H9 (cell line): ENCODE measurements around the gene HYI. TPM values are rescaled to one million over a fixed set of nuclear protein-coding genes. Genes with fewer than 3 reads are reported as not detected.
A peak's percentile ranks its signal among the peaks of the same experiment; 100 is the strongest.

ENCODE experiments used
- DNase-seq: peaks from one replicate; pipeline ENCODE4 v3.0.0-alpha.2; 2017
- H2AFZ ChIP-seq: one replicate; pipeline ENCODE4 v1.6.1; 2013; ENCODE audit warnings: mild to moderate bottlenecking, low read length, control low read depth, moderate library complexity
- H2AK5ac ChIP-seq: 2 replicates; pipeline ENCODE4 v1.6.1; 2013; ENCODE audit warnings: low read length, control low read depth, mixed read lengths; ENCODE audit not compliant: insufficient read length
- H2BK120ac ChIP-seq: one replicate; pipeline ENCODE4 v1.6.1; 2013; ENCODE audit warnings: low read depth, mild to moderate bottlenecking, low read length, control low read depth, inconsistent platforms; ENCODE audit not compliant: poor library complexity, severe bottlenecking
- H2BK12ac ChIP-seq: 2 replicates; pipeline ENCODE4 v1.6.1; 2013; ENCODE audit warnings: low read length, control low read depth, mixed read lengths, low read depth; ENCODE audit not compliant: insufficient read length
- H2BK15ac ChIP-seq: 2 replicates; pipeline ENCODE4 v1.6.1; 2013; ENCODE audit warnings: low read depth, low read length, control low read depth
- H2BK20ac ChIP-seq: one replicate; pipeline ENCODE4 v1.6.1; 2013; ENCODE audit warnings: low read depth, mild to moderate bottlenecking, low read length, control low read depth, inconsistent platforms; ENCODE audit not compliant: poor library complexity, severe bottlenecking
- H2BK5ac ChIP-seq: 2 replicates; pipeline ENCODE4 v1.6.1; 2013; ENCODE audit warnings: low read length, control low read depth, mixed read lengths; ENCODE audit not compliant: insufficient read length
- H3K14ac ChIP-seq: 2 replicates; pipeline ENCODE4 v1.6.1; 2013; ENCODE audit warnings: low read length, control low read depth; ENCODE audit not compliant: insufficient read depth
- H3K18ac ChIP-seq: 2 replicates; pipeline ENCODE4 v1.6.1; 2013; ENCODE audit warnings: low read depth, mild to moderate bottlenecking, mixed read lengths, low read length, control low read depth; ENCODE audit not compliant: insufficient read length
- H3K23ac ChIP-seq: 2 replicates; pipeline ENCODE4 v1.6.1; 2013; ENCODE audit warnings: low read length, control low read depth, mixed read lengths, low read depth; ENCODE audit not compliant: insufficient read length
- H3K23me2 ChIP-seq: 2 replicates; pipeline ENCODE4 v1.6.1; 2013; ENCODE audit warnings: low read depth, mild to moderate bottlenecking, mixed read lengths, low read length, control low read depth; ENCODE audit not compliant: insufficient read length, poor library complexity, severe bottlenecking
- H3K27ac ChIP-seq: 2 replicates; pipeline ENCODE4 v1.5.1; 2013; ENCODE audit warnings: low read length, control low read depth, mixed read lengths, low read depth; ENCODE audit not compliant: insufficient read length
- H3K27me3 ChIP-seq: 2 replicates; pipeline ENCODE4 v1.6.1; 2013; ENCODE audit warnings: low read length, control low read depth, inconsistent platforms; ENCODE audit not compliant: insufficient read depth
- H3K4ac ChIP-seq: 2 replicates; pipeline ENCODE4 v1.6.1; 2013; ENCODE audit warnings: low read depth, mild to moderate bottlenecking, control low read depth, inconsistent platforms, low read length, moderate library complexity
- H3K4me1 ChIP-seq: 2 replicates; pipeline ENCODE4 v1.6.1; 2013; ENCODE audit warnings: low read length, control low read depth, inconsistent platforms; ENCODE audit not compliant: insufficient read depth
- H3K4me2 ChIP-seq: 2 replicates; pipeline ENCODE4 v1.6.1; 2013; ENCODE audit warnings: low read length, control low read depth, mixed read lengths; ENCODE audit not compliant: insufficient read length, insufficient read depth
- H3K56ac ChIP-seq: 2 replicates; pipeline ENCODE4 v1.6.1; 2013; ENCODE audit warnings: low read depth, mild to moderate bottlenecking, mixed read lengths, low read length, control low read depth; ENCODE audit not compliant: insufficient read length
- H3K79me1 ChIP-seq: 2 replicates; pipeline ENCODE4 v1.6.1; 2013; ENCODE audit warnings: low read depth, mild to moderate bottlenecking, moderate library complexity, low read length, control low read depth, inconsistent platforms; ENCODE audit not compliant: insufficient read depth, poor library complexity, severe bottlenecking
- H3K79me2 ChIP-seq: 2 replicates; pipeline ENCODE4 v1.6.1; 2013; ENCODE audit warnings: low read length, control low read depth, inconsistent platforms; ENCODE audit not compliant: insufficient read depth
- H3K9ac ChIP-seq: 2 replicates; pipeline ENCODE4 v1.6.1; 2013; ENCODE audit warnings: low read length, control low read depth, mixed read lengths; ENCODE audit not compliant: insufficient read length; ENCODE audit errors: extremely low read depth
- H3K9me3 ChIP-seq: one replicate; pipeline ENCODE4 v1.6.1; 2013; ENCODE audit warnings: low read depth, low read length, inconsistent platforms; ENCODE audit not compliant: control insufficient read depth
- H3T11ph ChIP-seq: one replicate; pipeline ENCODE4 v1.6.1; 2013; ENCODE audit warnings: mild to moderate bottlenecking, low read length, control low read depth, inconsistent platforms
- H4K20me1 ChIP-seq: one replicate; pipeline ENCODE4 v1.6.1; 2013; ENCODE audit not compliant: control insufficient read depth, insufficient read length, insufficient read depth
- H4K5ac ChIP-seq: 2 replicates; pipeline ENCODE4 v1.6.1; 2013; ENCODE audit warnings: low read depth, mild to moderate bottlenecking, mixed read lengths, low read length, control low read depth; ENCODE audit not compliant: insufficient read length
- H4K8ac ChIP-seq: replicated peaks from 2 replicates; pipeline ENCODE4 v1.6.1; 2013; ENCODE audit warnings: low read length, control low read depth, mixed read lengths, low read depth; ENCODE audit not compliant: insufficient read length
- H4K91ac ChIP-seq: 2 replicates; pipeline ENCODE4 v1.6.1; 2013; ENCODE audit warnings: low read depth, mild to moderate bottlenecking, moderate library complexity, mixed read lengths, low read length, control low read depth; ENCODE audit not compliant: insufficient read length
- H3K27ac Mint-ChIP-seq, 3 experiments: 2 replicates in 2 of 3; 3 replicates in 1 of 3; pipeline ENCODE4 v1.8.0; 2020 to 2021; ENCODE audit warnings: mixed read lengths in 3 of 3, mild to moderate bottlenecking in 1 of 3, moderate library complexity in 1 of 3
- H3K27me3 Mint-ChIP-seq: 2 replicates; pipeline ENCODE4 v1.8.0; 2021; ENCODE audit warnings: low read depth, mild to moderate bottlenecking, moderate library complexity, mixed read lengths
- H3K36me3 Mint-ChIP-seq, 3 experiments: 2 replicates in 2 of 3; 3 replicates in 1 of 3; pipeline ENCODE4 v1.8.0; 2020 to 2021; ENCODE audit warnings: low read depth in 3 of 3, mixed read lengths in 3 of 3; ENCODE audit not compliant: insufficient read depth in 1 of 3
- H3K4me1 Mint-ChIP-seq, 2 experiments: 2 replicates each; pipeline ENCODE4 v1.8.0; 2020; ENCODE audit warnings: mixed read lengths in 2 of 2
- H3K4me3 Mint-ChIP-seq, 2 experiments: 2 replicates in 1 of 2; 3 replicates in 1 of 2; pipeline ENCODE4 v1.8.0; 2020 to 2021; ENCODE audit warnings: mild to moderate bottlenecking in 2 of 2, mixed read lengths in 2 of 2, moderate library complexity in 1 of 2
- H3K9me3 Mint-ChIP-seq, 2 experiments: 2 replicates in 1 of 2; 3 replicates in 1 of 2; pipeline ENCODE4 v1.8.0; 2020; ENCODE audit warnings: mild to moderate bottlenecking in 2 of 2, mixed read lengths in 2 of 2, moderate library complexity in 1 of 2
- CTCF ChIP-seq: fragments of 200-600 bp; sonication (generic); conservative IDR thresholded peaks from 3 replicates; pipeline ENCODE4 v1.8.0; 2021; ENCODE audit warnings: antibody characterized with exemption, mild to moderate bottlenecking
- WGBS: extraction: QIAGEN DNeasy Blood & Tissue Kit; methylation state at CpG from one replicate; pipeline ENCODE4 v1.1.7; 2013; ENCODE audit warnings: missing lambda C conversion rate, low lambda C conversion rate, mixed read lengths; ENCODE audit not compliant: insufficient read length; ENCODE audit errors: extremely low coverage; 5-methylcytosine and 5-hydroxymethylcytosine counted together
- total RNA-seq: library from RNA; stranded (reverse); gene quantifications from 2 replicates; pipeline ENCODE4 v1.2.1, GENCODE V29; 2021

Gene HYI
- total RNA-seq, 1 experiment from 2014 or later, result 16.1 TPM

GRCh38 chr1:43472087-43472462, 18.3 kb upstream of the HYI start:
- no peak overlapping the region for H3K4ac ChIP-seq
- H3K9me3 Mint-ChIP-seq, result no peaks in the 10 kb centered on the region
- no peaks in the 10 kb centered on the region for H3K23me2 ChIP-seq
- no peak overlapping the region for H2BK120ac ChIP-seq
- H3K4me1 ChIP-seq, result peaks cover 5% of the 10 kb centered on the region; the same call in 1 of the 2 replicates
- H3K14ac ChIP-seq, result no peak overlapping the region
- DNase-seq, result no peak
- H2BK12ac ChIP-seq, result no peak overlapping the region
- H3K27me3 Mint-ChIP-seq, result no peaks in the 10 kb centered on the region
- no peak overlapping the region for H3K4me2 ChIP-seq
- H3K4me3 Mint-ChIP-seq, result no peak overlapping the region
- no peak overlapping the region for H4K8ac ChIP-seq
- no peak overlapping the region for H2BK15ac ChIP-seq
- no peak overlapping the region for H3K9ac ChIP-seq
- H3K23ac ChIP-seq, result no peak overlapping the region
- H2BK5ac ChIP-seq, result no peak overlapping the region
- no peak overlapping the region for H3K56ac ChIP-seq
- H3K4me1 Mint-ChIP-seq, result peaks cover 11 to 14% of the 10 kb centered on the region in 2 experiments
- H3K36me3 Mint-ChIP-seq, result no peaks in the 10 kb centered on the region
- H3K9me3 ChIP-seq, result no peaks in the 10 kb centered on the region
- TF ChIP-seq CTCF, result no peak
- no peaks in the 10 kb centered on the region for H3K79me2 ChIP-seq
- no peak overlapping the region for H3K27ac ChIP-seq
- no peak overlapping the region for H3T11ph ChIP-seq
- peak overlapping the region in 1 of 3 experiments; percentile 33; a peak in 1 of 7 replicates for H3K27ac Mint-ChIP-seq
- WGBS, result no CpG with 5 or more reads among the region's 5 CpGs
- no peak overlapping the region for H4K5ac ChIP-seq
- no peak overlapping the region for H2BK20ac ChIP-seq
- H3K18ac ChIP-seq, result peak overlapping the region; percentile 66
- no peak overlapping the region for H2AK5ac ChIP-seq
- no peaks in the 10 kb centered on the region for H3K79me1 ChIP-seq
- H2AFZ ChIP-seq, result no peak overlapping the region
- H4K20me1 ChIP-seq, result no peaks in the 10 kb centered on the region
- no peaks in the 10 kb centered on the region for H3K27me3 ChIP-seq
- no peak overlapping the region for H4K91ac ChIP-seq
